ENCODE measurements around the gene MRPS9.

The MRPS9 gene

GRCh38 chr2:105129722-105130232, 91.9 kb downstream of the MRPS9 start:
- Histone ChIP-seq H3K27ac (no peak overlapping the region), H3K4me3 (ENCODE audit: low read depth, low read length) (no peak overlapping the region), H3K27me3 (replicated peaks) (no peaks in the 10 kb centered on the region), H3K36me3 (replicated peaks) (no peaks in the 10 kb centered on the region)
- DNase-seq: no peak
- in situ Hi-C loops (cut with HindIII; ENCODE audit: low pct_ligation_motif_present, low sequenced_read_pairs): no loop called here
- no peak for TF ChIP-seq CTCF (IDR thresholded peaks at IDR 0.05; ENCODE audit: low read depth, low read length, missing control alignments)

DNA sequence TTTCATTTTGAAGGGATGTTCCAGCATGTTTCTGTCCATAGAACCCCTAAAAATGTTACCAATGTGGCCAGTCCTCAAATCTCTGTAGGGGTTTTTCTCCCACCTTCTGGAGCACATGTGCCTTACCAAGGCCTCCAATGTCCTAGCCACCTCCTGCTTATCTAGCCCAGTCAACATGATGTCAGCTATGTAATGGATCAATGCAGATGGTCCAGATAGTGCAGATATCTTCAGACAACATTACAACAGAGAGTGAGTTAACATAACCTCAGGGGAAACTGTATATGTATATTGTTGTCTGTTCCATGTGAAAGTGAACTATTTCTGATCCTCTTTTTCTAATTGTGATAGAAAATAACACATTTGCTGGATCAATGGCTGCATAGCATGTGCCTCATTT, 92.7 kb downstream of the MRPS9 start:
- in situ Hi-C loops (cut with HindIII; ENCODE audit: low pct_ligation_motif_present, low sequenced_read_pairs): no loop called here
- TF ChIP-seq CTCF (IDR thresholded peaks at IDR 0.05; ENCODE audit: low read depth, low read length, missing control alignments): no peak
- no peaks in the 10 kb centered on the region for H3K36me3 ChIP-seq (replicated peaks)
- no peak overlapping the region for H3K27ac ChIP-seq
- no peak overlapping the region for H3K4me3 ChIP-seq (ENCODE audit: low read depth, low read length)
- H3K27me3 ChIP-seq (replicated peaks): no peaks in the 10 kb centered on the region
- no peak for DNase-seq

- TF ChIP-seq CTCF (IDR thresholded peaks at IDR 0.05; ENCODE audit: low read depth, low read length, missing control alignments): no peak
- DNase-seq: no peak
- Histone ChIP-seq H3K4me3 (ENCODE audit: low read depth, low read length) (no peak overlapping the region), H3K27ac (no peak overlapping the region), H3K36me3 (replicated peaks) (no peaks in the 10 kb centered on the region), H3K27me3 (replicated peaks) (no peaks in the 10 kb centered on the region)
- in situ Hi-C loops (cut with HindIII; ENCODE audit: low pct_ligation_motif_present, low sequenced_read_pairs): no loop called here
These were observed 96.2 kb downstream of the MRPS9 start for GRCh38 chr2:105134081-105134480.

- DNase-seq: no peak
- Histone ChIP-seq H3K27ac (no peak overlapping the region), H3K4me3 (ENCODE audit: low read depth, low read length) (no peak overlapping the region), H3K27me3 (replicated peaks) (no peaks in the 10 kb centered on the region), H3K36me3 (replicated peaks) (no peaks in the 10 kb centered on the region)
- no peak for TF ChIP-seq CTCF (IDR thresholded peaks at IDR 0.05; ENCODE audit: low read depth, low read length, missing control alignments)
- in situ Hi-C loops (cut with HindIII; ENCODE audit: low pct_ligation_motif_present, low sequenced_read_pairs): no loop called here
These were observed 97.6 kb downstream of the MRPS9 start for GRCh38 chr2:105135436-105135835.

DNA sequence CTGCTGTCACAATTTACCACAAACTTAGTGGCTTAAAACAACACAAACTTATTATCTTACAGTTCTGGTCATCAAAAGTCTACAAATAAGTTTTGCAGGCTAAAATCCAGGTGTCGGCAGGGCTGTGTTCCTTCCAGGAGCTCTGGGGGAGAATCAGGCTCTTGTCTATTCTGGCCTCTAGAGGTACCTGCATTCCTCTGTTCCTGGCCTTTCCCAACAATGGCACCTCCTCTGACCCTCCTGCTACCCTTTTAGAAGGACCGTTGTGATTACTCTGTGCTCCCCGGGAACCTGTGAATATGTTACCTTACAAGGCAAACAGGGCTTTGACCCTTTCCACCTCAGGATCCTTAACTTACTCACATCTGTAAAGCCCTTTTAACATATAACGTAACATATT, 98.5 kb downstream of the MRPS9 start:
- Histone ChIP-seq H3K27ac (no peak overlapping the region), H3K4me3 (ENCODE audit: low read depth, low read length) (no peak overlapping the region), H3K27me3 (replicated peaks) (no peaks in the 10 kb centered on the region), H3K36me3 (replicated peaks) (no peaks in the 10 kb centered on the region)
- TF ChIP-seq CTCF (IDR thresholded peaks at IDR 0.05; ENCODE audit: low read depth, low read length, missing control alignments): no peak
- DNase-seq: no peak
- in situ Hi-C loops (cut with HindIII; ENCODE audit: low pct_ligation_motif_present, low sequenced_read_pairs): no loop called here

DNA sequence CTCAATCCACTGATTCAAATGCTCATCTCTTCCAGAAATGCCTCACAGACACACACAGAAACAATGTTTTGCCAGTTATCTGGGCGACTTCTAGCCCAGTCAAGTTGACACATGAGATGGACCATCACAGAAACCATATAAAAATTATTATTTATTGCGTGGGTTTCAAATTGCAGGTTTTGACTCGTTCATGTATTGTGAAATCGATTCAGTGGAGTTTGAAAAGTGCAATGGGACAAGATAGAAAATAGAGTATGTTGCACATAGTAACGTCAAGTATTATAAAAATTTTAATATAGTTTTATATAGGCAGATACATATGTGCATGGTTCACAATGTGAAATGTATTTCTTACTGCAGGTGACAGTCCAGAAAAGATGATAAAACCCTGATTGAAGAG, 100.8 kb downstream of the MRPS9 start:
- Histone ChIP-seq H3K27me3 (replicated peaks) (peaks cover 7% of the 10 kb centered on the region), H3K27ac (no peak overlapping the region), H3K36me3 (replicated peaks) (no peaks in the 10 kb centered on the region), H3K4me3 (ENCODE audit: low read depth, low read length) (no peak overlapping the region)
- no peak for DNase-seq
- no peak for TF ChIP-seq CTCF (IDR thresholded peaks at IDR 0.05; ENCODE audit: low read depth, low read length, missing control alignments)
- in situ Hi-C loops (cut with HindIII; ENCODE audit: low pct_ligation_motif_present, low sequenced_read_pairs): no loop called here

Measured in brain microvascular endothelial cell (primary cell).